SU-DHL-6 (cell line): ENCODE results near the gene USB1.

Experiments
- EZH2phosphoT487 ChIP-seq: fragments of 200-600 bp; sonication (generic), shearing (Covaris generic); conservative IDR thresholded peaks from 2 replicates; pipeline ENCODE4 v1.6.1; 2018; ENCODE audit warnings: mild to moderate bottlenecking, antibody characterized with exemption, low read length, moderate library complexity, mixed read lengths
- TF ChIP-seq, protein P1 (sequence below): fragments of 200-600 bp; sonication (generic); IDR thresholded peaks from one replicate; pipeline ENCODE4 v1.5.1; 2017; ENCODE audit warnings: antibody characterized with exemption, mild to moderate bottlenecking, low read length, moderate library complexity; ENCODE audit not compliant: insufficient read depth, poor library complexity, severe bottlenecking

DNA sequence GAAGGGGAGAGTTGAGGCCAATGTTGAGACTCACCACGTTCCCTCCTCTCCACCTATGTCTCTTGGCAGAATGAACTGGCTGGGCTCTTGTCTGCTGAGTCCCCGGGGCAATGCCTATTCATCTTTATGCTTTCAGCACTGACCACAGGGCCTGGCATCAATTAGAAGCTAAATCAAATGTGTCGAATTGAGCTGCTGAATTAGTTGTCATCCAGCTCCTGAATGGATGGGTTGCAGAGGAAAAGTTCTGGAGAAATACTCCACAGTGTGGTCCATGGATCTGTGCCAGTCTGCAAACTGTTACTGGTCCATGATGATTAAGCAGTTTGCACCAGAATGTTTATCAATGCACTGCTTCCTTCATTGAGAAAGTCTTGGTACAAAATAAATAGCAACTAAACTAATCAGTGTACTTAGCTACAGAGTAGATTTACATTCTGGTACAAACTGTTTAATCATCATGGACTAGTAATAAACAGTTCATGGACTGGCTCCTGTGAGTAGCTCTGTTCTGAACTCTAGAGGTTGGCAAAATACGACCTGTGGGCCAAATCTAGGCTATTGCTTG lies 34.9 kb upstream of the USB1 start:
- TF ChIP-seq, protein P1, sequence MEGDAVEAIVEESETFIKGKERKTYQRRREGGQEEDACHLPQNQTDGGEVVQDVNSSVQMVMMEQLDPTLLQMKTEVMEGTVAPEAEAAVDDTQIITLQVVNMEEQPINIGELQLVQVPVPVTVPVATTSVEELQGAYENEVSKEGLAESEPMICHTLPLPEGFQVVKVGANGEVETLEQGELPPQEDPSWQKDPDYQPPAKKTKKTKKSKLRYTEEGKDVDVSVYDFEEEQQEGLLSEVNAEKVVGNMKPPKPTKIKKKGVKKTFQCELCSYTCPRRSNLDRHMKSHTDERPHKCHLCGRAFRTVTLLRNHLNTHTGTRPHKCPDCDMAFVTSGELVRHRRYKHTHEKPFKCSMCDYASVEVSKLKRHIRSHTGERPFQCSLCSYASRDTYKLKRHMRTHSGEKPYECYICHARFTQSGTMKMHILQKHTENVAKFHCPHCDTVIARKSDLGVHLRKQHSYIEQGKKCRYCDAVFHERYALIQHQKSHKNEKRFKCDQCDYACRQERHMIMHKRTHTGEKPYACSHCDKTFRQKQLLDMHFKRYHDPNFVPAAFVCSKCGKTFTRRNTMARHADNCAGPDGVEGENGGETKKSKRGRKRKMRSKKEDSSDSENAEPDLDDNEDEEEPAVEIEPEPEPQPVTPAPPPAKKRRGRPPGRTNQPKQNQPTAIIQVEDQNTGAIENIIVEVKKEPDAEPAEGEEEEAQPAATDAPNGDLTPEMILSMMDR: no peak
- TF ChIP-seq EZH2phosphoT487: no peak
